ENCODE data around the gene FHIP2A.
"Not testable (repeated sequence)": the region's sequence is repeated elsewhere in the genome, so short reads cannot be mapped to it uniquely, and the experiment has no call there.

Gene FHIP2A

GRCh38 chr10:114837690-114838089 lies 16.1 kb downstream of the FHIP2A start:
- no peaks in the 10 kb centered on the region for H3K4me1 ChIP-seq (ENCODE audit: control insufficient read depth, low read length)
- H3K27me3 ChIP-seq (ENCODE audit: control insufficient read depth, low read length): no peaks in the 10 kb centered on the region
- H3K27ac ChIP-seq (ENCODE audit: low read depth, low read length): no peak overlapping the region
- H3K4me2 ChIP-seq (ENCODE audit: low read length): no peak overlapping the region
- H3K4me3 ChIP-seq (ENCODE audit: low read length): no peak overlapping the region
- H4K20me1 ChIP-seq (ENCODE audit: control insufficient read depth, insufficient read depth, low read depth, low read length): no peaks in the 10 kb centered on the region
- no peaks in the 10 kb centered on the region for H3K9me3 ChIP-seq (ENCODE audit: control insufficient read depth, insufficient read depth, low read length)
- H3K9me2 ChIP-seq (replicated peaks; ENCODE audit: control insufficient read depth, low read length): no peaks in the 10 kb centered on the region
- H3K36me3 ChIP-seq (ENCODE audit: control insufficient read depth, low read length): peaks cover 45% of the 10 kb centered on the region
- H3F3A ChIP-seq (ENCODE audit: control insufficient read depth, insufficient read depth): no peaks in the 10 kb centered on the region
- no peaks in the 10 kb centered on the region for H3K79me2 ChIP-seq (ENCODE audit: control insufficient read depth, low read length)
- no peak for TF ChIP-seq EZH2phosphoT487 (IDR thresholded peaks at IDR 0.05; ENCODE audit: borderline replicate concordance, low read length)
- no peak for TF ChIP-seq CTCF (IDR thresholded peaks at IDR 0.05; ENCODE audit: low read depth, low read length, poor library complexity, severe bottlenecking)

DNA sequence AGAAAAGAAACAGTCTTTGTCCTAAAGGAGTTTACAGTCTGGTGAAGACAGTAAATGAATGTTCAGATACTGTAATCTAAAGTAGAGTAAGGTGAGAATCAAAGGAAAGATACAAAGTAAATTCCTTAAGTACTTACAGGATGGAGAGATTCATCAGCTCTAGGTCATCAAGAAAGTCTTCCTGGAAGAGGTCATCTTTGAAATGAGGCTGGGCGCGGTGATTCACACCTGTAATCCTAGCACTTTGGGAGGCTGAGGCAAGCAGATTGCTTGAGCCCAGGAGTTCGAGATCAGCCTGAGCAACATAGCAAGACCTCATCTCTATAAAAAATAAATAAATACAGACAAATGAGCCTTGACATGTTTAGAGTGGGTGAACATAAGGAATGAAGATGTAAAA lies 18.3 kb downstream of the FHIP2A start:
- no peaks in the 10 kb centered on the region for H3K9me2 ChIP-seq (replicated peaks; ENCODE audit: control insufficient read depth, low read length)
- TF ChIP-seq EZH2phosphoT487 (IDR thresholded peaks at IDR 0.05; ENCODE audit: borderline replicate concordance, low read length) (no peak), CTCF (IDR thresholded peaks at IDR 0.05; ENCODE audit: low read depth, low read length, poor library complexity, severe bottlenecking) (no peak)
- H3K4me3 ChIP-seq (ENCODE audit: low read length): no peak overlapping the region
- no peaks in the 10 kb centered on the region for H3F3A ChIP-seq (ENCODE audit: control insufficient read depth, insufficient read depth)
- H4K20me1 ChIP-seq (ENCODE audit: control insufficient read depth, insufficient read depth, low read depth, low read length): no peaks in the 10 kb centered on the region
- H3K4me1 ChIP-seq (ENCODE audit: control insufficient read depth, low read length): no peaks in the 10 kb centered on the region
- H3K27me3 ChIP-seq (ENCODE audit: control insufficient read depth, low read length): no peaks in the 10 kb centered on the region
- no peaks in the 10 kb centered on the region for H3K79me2 ChIP-seq (ENCODE audit: control insufficient read depth, low read length)
- no peak overlapping the region for H3K4me2 ChIP-seq (ENCODE audit: low read length)
- H3K9me3 ChIP-seq (ENCODE audit: control insufficient read depth, insufficient read depth, low read length): no peaks in the 10 kb centered on the region
- no peak overlapping the region for H3K27ac ChIP-seq (ENCODE audit: low read depth, low read length)
- peaks cover 46% of the 10 kb centered on the region for H3K36me3 ChIP-seq (ENCODE audit: control insufficient read depth, low read length)

DNA sequence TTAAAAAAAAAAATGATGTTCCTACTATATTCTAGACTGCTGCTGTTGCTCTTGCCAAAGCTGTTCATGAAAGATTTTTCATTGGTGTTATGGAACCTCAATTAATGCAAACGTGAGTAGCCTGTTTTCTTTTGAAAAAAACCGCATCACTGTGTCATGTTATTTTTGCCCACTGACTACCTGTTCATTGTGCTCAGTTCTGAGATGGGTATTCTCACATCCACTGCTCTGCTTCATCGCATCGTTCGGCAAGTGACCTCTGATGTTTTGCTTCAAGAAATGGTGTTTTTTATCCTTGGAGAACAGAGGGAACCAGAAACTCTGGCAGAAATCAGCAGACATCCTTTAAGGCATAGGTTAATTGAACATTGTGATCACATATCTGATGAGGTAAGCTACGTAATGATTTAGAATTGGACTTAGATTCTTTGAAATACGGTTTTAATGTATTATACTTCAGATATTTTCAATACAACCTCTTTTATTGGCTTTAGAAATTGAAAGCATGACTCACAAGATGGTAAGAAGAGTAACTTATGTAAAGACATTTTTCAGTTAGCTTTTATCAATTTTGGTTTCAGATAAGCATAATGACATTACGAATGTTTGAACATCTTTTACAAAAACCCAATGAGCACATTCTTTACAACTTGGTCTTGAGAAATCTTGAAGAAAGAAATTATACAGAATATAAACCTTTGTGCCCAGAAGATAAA lies 24.6 kb downstream of the FHIP2A start:
- H3K4me2 ChIP-seq (ENCODE audit: low read length): no peak overlapping the region
- H3K27me3 ChIP-seq (ENCODE audit: control insufficient read depth, low read length): no peaks in the 10 kb centered on the region
- H3K4me1 ChIP-seq (ENCODE audit: control insufficient read depth, low read length): no peaks in the 10 kb centered on the region
- H3F3A ChIP-seq (ENCODE audit: control insufficient read depth, insufficient read depth): no peaks in the 10 kb centered on the region
- H3K4me3 ChIP-seq (ENCODE audit: low read length): no peak overlapping the region
- H3K79me2 ChIP-seq (ENCODE audit: control insufficient read depth, low read length): no peaks in the 10 kb centered on the region
- TF ChIP-seq CTCF (IDR thresholded peaks at IDR 0.05; ENCODE audit: low read depth, low read length, poor library complexity, severe bottlenecking): no peak
- no peaks in the 10 kb centered on the region for H4K20me1 ChIP-seq (ENCODE audit: control insufficient read depth, insufficient read depth, low read depth, low read length)
- no peaks in the 10 kb centered on the region for H3K9me2 ChIP-seq (replicated peaks; ENCODE audit: control insufficient read depth, low read length)
- H3K27ac ChIP-seq (ENCODE audit: low read depth, low read length): no peak overlapping the region
- no peaks in the 10 kb centered on the region for H3K9me3 ChIP-seq (ENCODE audit: control insufficient read depth, insufficient read depth, low read length)
- H3K36me3 ChIP-seq (ENCODE audit: control insufficient read depth, low read length): peaks cover 71% of the 10 kb centered on the region

DNA sequence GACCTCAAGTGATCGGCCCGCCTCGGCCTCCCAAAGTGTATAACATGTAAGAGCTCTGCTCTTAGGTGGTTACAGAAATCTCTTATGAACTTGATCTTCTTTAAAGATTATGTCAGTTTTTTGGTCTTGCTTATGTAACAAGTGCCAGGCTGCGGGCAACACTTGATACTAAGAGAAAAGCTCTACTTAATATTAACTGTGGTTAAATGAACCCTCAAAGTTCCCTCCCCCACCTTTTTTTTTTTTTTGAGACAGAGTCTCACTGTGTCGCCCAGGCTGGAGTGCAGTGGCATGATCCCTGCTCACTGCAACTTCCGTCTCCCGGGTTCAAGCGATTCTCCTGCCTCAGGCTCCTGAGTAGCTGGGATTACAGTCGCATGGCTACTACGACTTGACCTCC lies 25.9 kb downstream of the FHIP2A start:
- not testable (repeated sequence) for H3K79me2 ChIP-seq (ENCODE audit: control insufficient read depth, low read length); H3K4me1 ChIP-seq (ENCODE audit: control insufficient read depth, low read length); H3K27me3 ChIP-seq (ENCODE audit: control insufficient read depth, low read length); H3K9me3 ChIP-seq (ENCODE audit: control insufficient read depth, insufficient read depth, low read length); H3K4me3 ChIP-seq (ENCODE audit: low read length); H4K20me1 ChIP-seq (ENCODE audit: control insufficient read depth, insufficient read depth, low read depth, low read length); H3K4me2 ChIP-seq (ENCODE audit: low read length); H3K27ac ChIP-seq (ENCODE audit: low read depth, low read length); H3K9me2 ChIP-seq (replicated peaks; ENCODE audit: control insufficient read depth, low read length); H3F3A ChIP-seq (ENCODE audit: control insufficient read depth, insufficient read depth)
- peaks cover 73% of the 10 kb centered on the region for H3K36me3 ChIP-seq (ENCODE audit: control insufficient read depth, low read length)
